MCF 10A (cell line): ENCODE data around the gene PEMT. TPM values are rescaled to one million over a fixed set of nuclear protein-coding genes. Genes with fewer than 3 reads are reported as not detected.

Source experiments
- BruUV-seq: library from RNA; stranded (reverse); fragments of 400-500 nt; replicated peaks from 2 replicates; lab custom pipeline; 2021; lab: Mats Ljungman, UMichigan
- CTCF ChIA-PET: fragments of 300-600 bp; sonication (Branson Sonifier 250); formaldehyde crosslinking; extraction: SDS; loops from one replicate; lab custom pipeline; 2021; ENCODE audit warnings: antibody characterized with exemption, inconsistent platforms; lab: Yijun Ruan, JAX
- POLR2A ChIA-PET: fragments of 300-600, 350-650 bp; sonication (Branson Sonifier 250); formaldehyde crosslinking; extraction: SDS; loops from one replicate; lab custom pipeline; 2020; ENCODE audit warnings: antibody characterized with exemption, inconsistent platforms; lab: Yijun Ruan, JAX
- DNase-seq: peaks from one replicate; pipeline ENCODE4 v3.0.0-alpha.2; 2018; ENCODE audit not compliant: unreplicated experiment
- H3K27ac Mint-ChIP-seq: one replicate; pipeline ENCODE4 v1.8.0; 2022; ENCODE audit warnings: mild to moderate bottlenecking, low read depth, mixed read lengths; ENCODE audit not compliant: unreplicated experiment
- H3K27me3 Mint-ChIP-seq: one replicate; pipeline ENCODE4 v1.8.0; 2022; ENCODE audit warnings: mixed read lengths; ENCODE audit not compliant: insufficient read depth, unreplicated experiment
- H3K36me3 Mint-ChIP-seq: one replicate; pipeline ENCODE4 v1.8.0; 2022; ENCODE audit warnings: mild to moderate bottlenecking, moderate library complexity, mixed read lengths; ENCODE audit not compliant: insufficient read depth, unreplicated experiment
- H3K4me1 Mint-ChIP-seq: one replicate; pipeline ENCODE4 v1.8.0; 2022; ENCODE audit warnings: mixed read lengths; ENCODE audit not compliant: insufficient read depth, unreplicated experiment
- H3K4me3 Mint-ChIP-seq: one replicate; pipeline ENCODE4 v1.8.0; 2022; ENCODE audit warnings: mild to moderate bottlenecking, moderate library complexity, mixed read lengths; ENCODE audit not compliant: unreplicated experiment
- H3K9me3 Mint-ChIP-seq: one replicate; pipeline ENCODE4 v1.8.0; 2022; ENCODE audit warnings: mixed read lengths; ENCODE audit not compliant: unreplicated experiment
- intact Hi-C: fragments of 100-400 bp; cut with micrococcal nuclease; formaldehyde crosslinking; loops from 2 replicates; pipeline ENCODE4 v1.14.1; 2022
- total RNA-seq: library from RNA; stranded (reverse); gene quantifications from 2 replicates; pipeline ENCODE4 v1.2.3, GENCODE V29; 2022
- TF ChIP-seq, protein P1 (sequence below): fragments of 200-600 bp; IDR thresholded peaks from one replicate; pipeline ENCODE4 v1.8.0; 2022; ENCODE audit warnings: antibody characterized with exemption, mild to moderate bottlenecking; ENCODE audit not compliant: unreplicated experiment

PEMT gene
- total RNA-seq, 1 experiment from 2014 or later = 49.8 TPM

DNA sequence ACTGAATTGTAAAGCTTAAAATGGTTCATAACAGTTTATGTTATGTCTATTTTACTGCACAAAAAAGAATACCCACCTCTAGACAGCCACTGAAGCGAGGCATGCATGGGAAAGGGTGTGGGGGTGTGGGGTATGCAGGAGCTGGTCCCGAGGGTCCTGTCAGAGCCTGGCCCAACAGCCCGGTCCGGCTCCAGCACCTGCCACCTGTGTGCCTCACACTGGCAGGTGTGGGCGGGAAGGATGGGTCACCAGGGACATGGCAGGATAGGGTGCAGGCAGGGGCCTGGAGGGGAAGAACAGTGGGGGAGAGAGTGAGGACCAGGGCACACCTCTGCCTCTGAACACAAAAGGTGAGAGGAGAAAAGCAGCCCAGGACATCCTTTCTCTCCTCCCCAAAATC is 72.6 kb downstream of the PEMT start:
- Mint-ChIP-seq H3K4me3 (no peak overlapping the region), H3K27ac (no peak overlapping the region), H3K36me3 (no peaks in the 10 kb centered on the region), H3K4me1 (peaks cover 2% of the 10 kb centered on the region), H3K9me3 (no peaks in the 10 kb centered on the region), H3K27me3 (no peaks in the 10 kb centered on the region)
- ChIA-PET CTCF (interaction anchor here (1.1 kb wide), 1 partner anchor 49 kb away, joined by 3 read pairs; no protein-coding TSS in a partner anchor), POLR2A (no interaction called here)
- intact Hi-C loops = no loop called here
- BruUV-seq = no TSS peak
- TF ChIP-seq, protein P1, sequence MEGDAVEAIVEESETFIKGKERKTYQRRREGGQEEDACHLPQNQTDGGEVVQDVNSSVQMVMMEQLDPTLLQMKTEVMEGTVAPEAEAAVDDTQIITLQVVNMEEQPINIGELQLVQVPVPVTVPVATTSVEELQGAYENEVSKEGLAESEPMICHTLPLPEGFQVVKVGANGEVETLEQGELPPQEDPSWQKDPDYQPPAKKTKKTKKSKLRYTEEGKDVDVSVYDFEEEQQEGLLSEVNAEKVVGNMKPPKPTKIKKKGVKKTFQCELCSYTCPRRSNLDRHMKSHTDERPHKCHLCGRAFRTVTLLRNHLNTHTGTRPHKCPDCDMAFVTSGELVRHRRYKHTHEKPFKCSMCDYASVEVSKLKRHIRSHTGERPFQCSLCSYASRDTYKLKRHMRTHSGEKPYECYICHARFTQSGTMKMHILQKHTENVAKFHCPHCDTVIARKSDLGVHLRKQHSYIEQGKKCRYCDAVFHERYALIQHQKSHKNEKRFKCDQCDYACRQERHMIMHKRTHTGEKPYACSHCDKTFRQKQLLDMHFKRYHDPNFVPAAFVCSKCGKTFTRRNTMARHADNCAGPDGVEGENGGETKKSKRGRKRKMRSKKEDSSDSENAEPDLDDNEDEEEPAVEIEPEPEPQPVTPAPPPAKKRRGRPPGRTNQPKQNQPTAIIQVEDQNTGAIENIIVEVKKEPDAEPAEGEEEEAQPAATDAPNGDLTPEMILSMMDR = no peak
- DNase-seq = no peak

DNA sequence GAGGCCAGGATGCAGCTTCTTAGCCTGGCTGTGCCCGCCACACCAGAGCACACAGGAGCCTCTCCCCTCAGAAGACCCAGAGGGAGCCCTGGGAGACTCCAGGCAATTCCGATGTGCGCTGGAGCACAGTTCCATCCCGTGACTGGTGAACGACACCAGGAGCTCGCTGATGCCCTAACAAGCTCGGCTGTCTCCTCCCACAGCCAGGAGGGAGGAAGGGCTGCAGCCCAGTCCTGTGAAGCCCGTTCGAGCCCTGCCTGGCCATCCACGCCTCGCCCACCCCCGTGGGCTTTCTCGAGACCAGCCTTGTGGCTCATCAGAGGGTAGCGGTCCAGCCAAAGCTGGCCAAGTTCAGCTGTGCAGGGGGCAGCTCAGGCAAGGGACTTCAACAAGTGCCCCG is 73.5 kb downstream of the PEMT start:
- H3K4me1 Mint-ChIP-seq = peaks cover 8% of the 10 kb centered on the region
- no peak overlapping the region for H3K4me3 Mint-ChIP-seq
- ChIA-PET CTCF (interaction anchor here (1.1 kb wide), 1 partner anchor 50 kb away, joined by 3 read pairs; no protein-coding TSS in a partner anchor), POLR2A (no interaction called here)
- no peaks in the 10 kb centered on the region for H3K27me3 Mint-ChIP-seq
- no peak overlapping the region for H3K27ac Mint-ChIP-seq
- TF ChIP-seq, protein P1 = no peak
- no TSS peak for BruUV-seq
- no peak for DNase-seq
- no peaks in the 10 kb centered on the region for H3K36me3 Mint-ChIP-seq
- H3K9me3 Mint-ChIP-seq = no peaks in the 10 kb centered on the region
- intact Hi-C loops = no loop called here

DNA sequence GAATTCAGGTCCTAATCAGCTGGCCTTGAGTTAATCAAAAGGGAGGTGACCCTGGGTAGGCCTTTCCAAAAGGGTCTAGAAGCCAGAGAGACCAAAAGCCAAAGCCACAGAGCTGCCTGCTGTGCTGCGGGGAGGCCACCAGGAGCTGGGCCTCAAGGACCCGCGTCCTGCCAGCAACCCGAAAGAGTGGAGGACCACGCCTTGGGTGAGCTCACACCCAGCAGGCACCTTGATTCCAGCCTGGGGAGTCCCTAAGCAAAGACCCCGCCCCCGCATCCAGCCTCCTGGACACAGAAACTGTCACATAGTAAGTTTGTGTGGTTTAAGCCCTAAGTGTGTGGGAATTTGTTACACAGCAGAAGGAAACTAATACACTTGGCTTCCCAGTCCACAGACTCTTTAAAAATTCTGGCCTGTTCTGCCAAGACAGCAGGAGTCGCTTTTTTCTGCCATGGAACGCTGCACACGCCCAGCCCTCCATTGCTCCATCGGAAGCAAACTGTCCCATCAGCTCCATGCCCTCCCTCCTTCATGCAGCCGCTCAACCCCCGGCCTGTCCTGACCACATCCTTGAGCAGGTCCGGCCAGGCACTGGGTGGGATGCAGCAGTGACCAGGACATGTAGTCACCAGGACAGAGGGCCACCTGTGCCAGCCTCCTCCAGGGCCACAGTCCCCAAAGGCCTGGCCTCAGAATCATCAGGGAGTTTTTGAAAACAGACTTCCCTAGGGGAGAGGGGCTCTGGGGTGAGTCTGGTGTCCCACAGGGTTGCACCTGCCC is 74.4 kb downstream of the PEMT start:
- Mint-ChIP-seq H3K27me3 (no peaks in the 10 kb centered on the region), H3K36me3 (peaks cover 4% of the 10 kb centered on the region), H3K4me1 (peaks cover 11% of the 10 kb centered on the region), H3K27ac (no peak overlapping the region), H3K4me3 (no peak overlapping the region), H3K9me3 (no peaks in the 10 kb centered on the region)
- CTCF ChIA-PET = interaction anchor here (1.4 kb wide), 1 partner anchor 51 kb away, joined by 5 read pairs; no protein-coding TSS in a partner anchor
- TF ChIP-seq, protein P1 = no peak
- POLR2A ChIA-PET = no interaction called here
- no TSS peak for BruUV-seq
- intact Hi-C loops = no loop called here
- no peak for DNase-seq

DNA sequence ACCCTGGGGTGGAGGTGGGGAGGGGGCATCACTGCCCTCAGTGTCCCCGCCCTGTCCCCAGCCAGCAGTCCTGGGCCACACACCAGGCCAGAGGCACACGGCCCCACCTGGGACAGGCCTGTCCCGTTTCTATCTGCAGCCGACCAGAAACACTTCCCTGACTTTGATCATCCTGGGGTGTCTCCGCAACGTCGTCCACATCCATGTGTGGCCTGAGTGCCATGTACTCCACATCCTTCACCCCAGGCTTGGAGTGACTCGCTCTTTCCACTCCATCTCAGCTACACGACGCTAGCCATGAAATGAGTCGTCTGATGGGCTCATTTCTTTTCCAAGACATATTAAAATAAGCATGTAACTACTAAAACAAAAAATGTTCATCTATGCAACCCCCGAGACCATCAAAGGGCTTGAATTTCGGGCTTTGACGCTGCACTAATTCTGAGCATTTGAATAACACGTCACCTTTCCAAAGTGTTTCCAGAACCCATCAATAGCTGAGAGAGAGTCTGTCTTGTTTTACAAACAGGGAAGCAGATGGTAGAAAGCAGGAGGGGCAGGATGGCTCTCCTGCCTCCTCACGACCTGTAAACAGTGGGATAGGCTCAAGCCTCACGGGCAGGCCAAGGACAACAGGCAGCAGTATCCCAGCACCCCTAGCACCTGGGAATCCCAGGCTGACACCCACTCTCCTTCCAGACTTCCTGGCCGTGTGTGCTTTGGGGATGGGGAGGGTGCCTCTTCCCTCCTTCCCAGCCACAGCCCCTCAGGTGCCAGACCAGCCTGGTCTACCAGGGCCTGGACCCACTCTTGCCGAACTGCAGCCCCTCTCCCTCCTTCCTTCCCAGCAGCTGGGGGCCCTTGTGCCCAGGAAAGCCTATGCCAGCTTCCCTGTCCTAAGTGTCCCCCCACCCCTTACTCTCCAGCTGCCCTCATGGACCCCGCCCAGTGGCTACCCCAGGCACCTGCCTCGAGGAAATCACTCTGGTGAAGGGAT is 75.3 kb downstream of the PEMT start:
- no peak overlapping the region for H3K4me3 Mint-ChIP-seq
- no peak for DNase-seq

More for the DNA sequence above, 75.3 kb downstream of the PEMT start:
- BruUV-seq = no TSS peak
- no peak overlapping the region for H3K27ac Mint-ChIP-seq
- ChIA-PET CTCF (interaction anchor here (0.6 to 1.4 kb wide), 4 partner anchors 10 to 243 kb away, joined by 3 to 5 read pairs (median 4); no protein-coding TSS in a partner anchor), POLR2A (no interaction called here)
- peaks cover 5% of the 10 kb centered on the region for H3K36me3 Mint-ChIP-seq
- intact Hi-C loops = no loop called here
- H3K27me3 Mint-ChIP-seq = no peaks in the 10 kb centered on the region
- TF ChIP-seq, protein P1 = no peak
- peaks cover 15% of the 10 kb centered on the region for H3K4me1 Mint-ChIP-seq
- no peaks in the 10 kb centered on the region for H3K9me3 Mint-ChIP-seq
